Coronary artery (tissue), 2 donors: Measurements from ENCODE around the gene GYS1.

Experiments used
- DNase-seq: peaks from one replicate; pipeline ENCODE4 v3.0.0-alpha.2; 2017; ENCODE audit warnings: low spot score
- H3K27ac ChIP-seq, 2 donors: fragments of 200-600 bp; sonication (generic); one replicate each; pipeline ENCODE4 v1.5.1; 2016 to 2019
- H3K4me3 ChIP-seq: fragments of 200-600 bp; sonication (generic); 2 replicates; pipeline ENCODE4 v1.5.1; 2016; ENCODE audit warnings: mild to moderate bottlenecking, moderate library complexity
- CTCF ChIP-seq: fragments of 200-600 bp; sonication (generic); IDR thresholded peaks from one replicate; pipeline ENCODE4 v1.5.1; 2019; ENCODE audit warnings: antibody characterized with exemption

GYS1 gene

GRCh38 chr19:48950159-48950558 lies 43.0 kb downstream of the GYS1 start:
- no peak overlapping the region for H3K4me3 ChIP-seq
- no peak overlapping the region for H3K27ac ChIP-seq
- no peak for TF ChIP-seq CTCF

GRCh38 chr19:48947258-48947542 lies 45.9 kb downstream of the GYS1 start:
- DNase-seq, result no peak
- Histone ChIP-seq H3K4me3 (no peak overlapping the region), H3K27ac (no peak overlapping the region)
- TF ChIP-seq CTCF, result no peak

More at GRCh38 chr19:48950159-48950558, 43.0 kb downstream of the GYS1 start:
- DNase-seq, result no peak

GRCh38 chr19:48946463-48947257 lies 46.4 kb downstream of the GYS1 start:
- no peak overlapping the region for H3K27ac ChIP-seq
- no peak for TF ChIP-seq CTCF
- no peak overlapping the region for H3K4me3 ChIP-seq
- no peak for DNase-seq

GRCh38 chr19:48945817-48946216 lies 47.3 kb downstream of the GYS1 start:
- H3K4me3 ChIP-seq, result no peak overlapping the region
- DNase-seq, result no peak
- no peak for TF ChIP-seq CTCF
- H3K27ac ChIP-seq, result no peak overlapping the region

GRCh38 chr19:48945415-48945814 lies 47.7 kb downstream of the GYS1 start:
- no peak for TF ChIP-seq CTCF
- H3K4me3 ChIP-seq, result no peak overlapping the region
- DNase-seq, result no peak
- no peak overlapping the region for H3K27ac ChIP-seq

- no peak overlapping the region for H3K4me3 ChIP-seq
Observed at GRCh38 chr19:48943081-48943480, 50.0 kb downstream of the GYS1 start.

More at GRCh38 chr19:48943081-48943480, 50.0 kb downstream of the GYS1 start:
- H3K27ac ChIP-seq, result no peak overlapping the region
- no peak for DNase-seq
- no peak for TF ChIP-seq CTCF
